K562 (cell line): ENCODE results near the gene COA7. TPM values are rescaled to one million over a fixed set of nuclear protein-coding genes. Genes with fewer than 3 reads are reported as not detected.

Experiments used
- CREB3L1 ChIP-seq: fragments of 450-650 bp; IDR thresholded peaks from 2 replicates; pipeline ENCODE4 v1.6.1; 2014; ENCODE audit warnings: low read depth, mild to moderate bottlenecking, moderate library complexity, borderline replicate concordance
- CSDE1 ChIP-seq, 2 experiments: fragments of 450-650 bp; IDR thresholded peaks; 2 replicates each; pipeline ENCODE4 v1.6.1; 2016; ENCODE audit warnings: mild to moderate bottlenecking in 1 of 2
- NFRKB ChIP-seq: fragments of 450-650 bp; IDR thresholded peaks from 2 replicates; pipeline ENCODE4 v1.6.1; 2016; ENCODE audit warnings: low read depth
- NR2C2 ChIP-seq, 2 experiments: fragments of 200-800 bp in 1 of 2; sonication (Bioruptor generic) in 1 of 2; sonication (generic) in 1 of 2; formaldehyde crosslinking in 1 of 2; IDR thresholded peaks; 2 replicates each; pipeline versions ENCODE4 v1.6.1 to v1.8.0; 2016 to 2022; ENCODE audit warnings: mild to moderate bottlenecking in 1 of 2, missing compliant biosample characterization in 1 of 2, missing genetic modification characterization in 1 of 2, missing genetic modification reagents in 1 of 2
- NR4A1 ChIP-seq, 2 experiments: fragments of 250-450 bp in 1 of 2; fragments of 450-650 bp in 1 of 2; sonication (Bioruptor Pico) in 1 of 2; IDR thresholded peaks; 2 replicates each; pipeline versions ENCODE4 v1.4.0 to v1.6.1; 2016 to 2020; ENCODE audit warnings: mild to moderate bottlenecking in 2 of 2, missing compliant biosample characterization in 1 of 2, missing genetic modification characterization in 1 of 2, moderate library complexity in 1 of 2
- POLR2AphosphoS2 ChIP-seq: IDR thresholded peaks from 2 replicates; pipeline ENCODE4 v1.6.1; 2012; ENCODE audit warnings: low read length, improper control_type of control experiment
- RBM14 ChIP-seq: fragments of 200-400 bp; formaldehyde crosslinking; IDR thresholded peaks from 2 replicates; pipeline ENCODE4 v1.6.1; 2018; ENCODE audit warnings: low read depth, mild to moderate bottlenecking, low read length, moderate library complexity, borderline replicate concordance; ENCODE audit not compliant: insufficient read depth
- SMARCE1 ChIP-seq: fragments of 450-650 bp; IDR thresholded peaks from 2 replicates; pipeline ENCODE4 v1.7.1; 2016; ENCODE audit warnings: mild to moderate bottlenecking
- ZBTB1 ChIP-seq: sonication (generic); formaldehyde crosslinking; IDR thresholded peaks from 2 replicates; pipeline ENCODE4 v1.8.1; 2023; ENCODE audit warnings: missing genetic modification reagents, low read depth, mild to moderate bottlenecking, borderline replicate concordance
- ZBTB2 ChIP-seq: fragments of 450-650 bp; IDR thresholded peaks from 2 replicates; pipeline ENCODE4 v1.6.1; 2016; ENCODE audit warnings: antibody characterized with exemption
- ZC3H8 ChIP-seq: fragments of 450-650 bp; IDR thresholded peaks from 2 replicates; pipeline ENCODE4 v1.6.1; 2017
- ZFPM2 ChIP-seq: fragments of 250-450 bp; sonication (Bioruptor Pico); IDR thresholded peaks from 2 replicates; pipeline ENCODE4 v1.5.1; 2022; ENCODE audit warnings: mild to moderate bottlenecking
- ZNF282 ChIP-seq: sonication (generic); formaldehyde crosslinking; IDR thresholded peaks from 2 replicates; pipeline ENCODE4 v1.8.1; 2023; ENCODE audit warnings: missing genetic modification reagents
- ZNF551 ChIP-seq: fragments of 250-450 bp; sonication (Bioruptor Pico); IDR thresholded peaks from 2 replicates; pipeline ENCODE4 v1.5.0; 2021; ENCODE audit warnings: mild to moderate bottlenecking, moderate library complexity
- polyA plus RNA-seq, 8 experiments: library from polyadenylated mRNA; depleted of rRNA in 4 of 8; stranded (reverse) in 5 of 8; unstranded in 3 of 8; fragments of >200 nt; fragmentation: Nextera tagmentation in 2 of 8; fragmentation: Illumina TruSeq in 1 of 8; extraction: Ambion mirVana in 2 of 8; extraction: Trizol in 1 of 8; gene quantifications; 2 replicates each; pipeline versions ENCODE4 v1.2.1 to v1.2.3, GENCODE V29; 2011 to 2014; ENCODE audit warnings: inconsistent platforms in 1 of 8, missing spikeins in 1 of 8
- total RNA-seq, 7 experiments: library from RNA; depleted of rRNA in 6 of 7; stranded (reverse); fragments of >200 nt in 6 of 7; fragmentation: Illumina TruSeq in 2 of 7; extraction: Trizol in 2 of 7; gene quantifications; 2 replicates each; pipeline versions ENCODE4 v1.2.1 to v1.2.3, GENCODE V29; 2011 to 2021; ENCODE audit warnings: low replicate concordance in 1 of 7
- TF ChIP-seq, protein P1 (sequence below): sonication (generic); formaldehyde crosslinking; IDR thresholded peaks from 2 replicates; pipeline ENCODE4 v1.5.0; 2020; ENCODE audit warnings: missing genetic modification reagents
- TF ChIP-seq, protein P2 (sequence below), 2 experiments: IDR thresholded peaks; 2 replicates each; pipeline ENCODE4 v1.6.1; 2012; ENCODE audit warnings: improper control_type of control experiment in 2 of 2, low read depth in 2 of 2, low read length in 2 of 2, borderline replicate concordance in 1 of 2
- TF ChIP-seq, protein P3 (sequence below): sonication (generic); formaldehyde crosslinking; IDR thresholded peaks from 2 replicates; pipeline ENCODE4 v1.8.0; 2023; ENCODE audit warnings: mild to moderate bottlenecking, missing genetic modification reagents

COA7 gene
- total and polyA plus RNA-seq, 9 of the 15 experiments (the other 6 are each of a cell fraction or from before 2014, with no cell fraction given) = 19.4 to 82.8 (median 51.0) TPM

GRCh38 chr1:52727114-52727586 lies 29.0 kb upstream of the COA7 start (continued):
- no peak for TF ChIP-seq ZNF551 (CRISPR knock-in tag)
- no peak for TF ChIP-seq NR2C2 (CRISPR knock-in tag; IDR thresholded peaks at IDR 0.05)
- TF ChIP-seq NR2C2 (tag; IDR thresholded peaks at IDR 0.05) = peak; percentile 53
- TF ChIP-seq ZNF282 (CRISPR knock-in tag) = no peak
- no peak for TF ChIP-seq NR4A1 (CRISPR knock-in tag; IDR thresholded peaks at IDR 0.05)
- TF ChIP-seq NR4A1 (tag; IDR thresholded peaks at IDR 0.05) = no peak
- peak; percentile 37; the same call in 1 of the 2 replicates for TF ChIP-seq NFRKB
- TF ChIP-seq POLR2AphosphoS2 = no peak
- TF ChIP-seq, protein P1, sequence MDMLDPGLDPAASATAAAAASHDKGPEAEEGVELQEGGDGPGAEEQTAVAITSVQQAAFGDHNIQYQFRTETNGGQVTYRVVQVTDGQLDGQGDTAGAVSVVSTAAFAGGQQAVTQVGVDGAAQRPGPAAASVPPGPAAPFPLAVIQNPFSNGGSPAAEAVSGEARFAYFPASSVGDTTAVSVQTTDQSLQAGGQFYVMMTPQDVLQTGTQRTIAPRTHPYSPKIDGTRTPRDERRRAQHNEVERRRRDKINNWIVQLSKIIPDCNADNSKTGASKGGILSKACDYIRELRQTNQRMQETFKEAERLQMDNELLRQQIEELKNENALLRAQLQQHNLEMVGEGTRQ (CRISPR knock-in tag) = no peak
- TF ChIP-seq, protein P2, sequence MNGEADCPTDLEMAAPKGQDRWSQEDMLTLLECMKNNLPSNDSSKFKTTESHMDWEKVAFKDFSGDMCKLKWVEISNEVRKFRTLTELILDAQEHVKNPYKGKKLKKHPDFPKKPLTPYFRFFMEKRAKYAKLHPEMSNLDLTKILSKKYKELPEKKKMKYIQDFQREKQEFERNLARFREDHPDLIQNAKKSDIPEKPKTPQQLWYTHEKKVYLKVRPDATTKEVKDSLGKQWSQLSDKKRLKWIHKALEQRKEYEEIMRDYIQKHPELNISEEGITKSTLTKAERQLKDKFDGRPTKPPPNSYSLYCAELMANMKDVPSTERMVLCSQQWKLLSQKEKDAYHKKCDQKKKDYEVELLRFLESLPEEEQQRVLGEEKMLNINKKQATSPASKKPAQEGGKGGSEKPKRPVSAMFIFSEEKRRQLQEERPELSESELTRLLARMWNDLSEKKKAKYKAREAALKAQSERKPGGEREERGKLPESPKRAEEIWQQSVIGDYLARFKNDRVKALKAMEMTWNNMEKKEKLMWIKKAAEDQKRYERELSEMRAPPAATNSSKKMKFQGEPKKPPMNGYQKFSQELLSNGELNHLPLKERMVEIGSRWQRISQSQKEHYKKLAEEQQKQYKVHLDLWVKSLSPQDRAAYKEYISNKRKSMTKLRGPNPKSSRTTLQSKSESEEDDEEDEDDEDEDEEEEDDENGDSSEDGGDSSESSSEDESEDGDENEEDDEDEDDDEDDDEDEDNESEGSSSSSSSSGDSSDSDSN (IDR thresholded peaks at IDR 0.05; ENCODE audit: borderline replicate concordance in 1 of 2, low read depth in 2 of 2, low read length in 2 of 2) = peak; percentile 59 to 78; a peak in 2 of 4 replicates
- 0 out of 2 replicates have a peak, but pooled peaks have one; percentile 5 for TF ChIP-seq ZC3H8
- no peak for TF ChIP-seq SMARCE1
- TF ChIP-seq ZFPM2 = no peak
- TF ChIP-seq, protein P3, sequence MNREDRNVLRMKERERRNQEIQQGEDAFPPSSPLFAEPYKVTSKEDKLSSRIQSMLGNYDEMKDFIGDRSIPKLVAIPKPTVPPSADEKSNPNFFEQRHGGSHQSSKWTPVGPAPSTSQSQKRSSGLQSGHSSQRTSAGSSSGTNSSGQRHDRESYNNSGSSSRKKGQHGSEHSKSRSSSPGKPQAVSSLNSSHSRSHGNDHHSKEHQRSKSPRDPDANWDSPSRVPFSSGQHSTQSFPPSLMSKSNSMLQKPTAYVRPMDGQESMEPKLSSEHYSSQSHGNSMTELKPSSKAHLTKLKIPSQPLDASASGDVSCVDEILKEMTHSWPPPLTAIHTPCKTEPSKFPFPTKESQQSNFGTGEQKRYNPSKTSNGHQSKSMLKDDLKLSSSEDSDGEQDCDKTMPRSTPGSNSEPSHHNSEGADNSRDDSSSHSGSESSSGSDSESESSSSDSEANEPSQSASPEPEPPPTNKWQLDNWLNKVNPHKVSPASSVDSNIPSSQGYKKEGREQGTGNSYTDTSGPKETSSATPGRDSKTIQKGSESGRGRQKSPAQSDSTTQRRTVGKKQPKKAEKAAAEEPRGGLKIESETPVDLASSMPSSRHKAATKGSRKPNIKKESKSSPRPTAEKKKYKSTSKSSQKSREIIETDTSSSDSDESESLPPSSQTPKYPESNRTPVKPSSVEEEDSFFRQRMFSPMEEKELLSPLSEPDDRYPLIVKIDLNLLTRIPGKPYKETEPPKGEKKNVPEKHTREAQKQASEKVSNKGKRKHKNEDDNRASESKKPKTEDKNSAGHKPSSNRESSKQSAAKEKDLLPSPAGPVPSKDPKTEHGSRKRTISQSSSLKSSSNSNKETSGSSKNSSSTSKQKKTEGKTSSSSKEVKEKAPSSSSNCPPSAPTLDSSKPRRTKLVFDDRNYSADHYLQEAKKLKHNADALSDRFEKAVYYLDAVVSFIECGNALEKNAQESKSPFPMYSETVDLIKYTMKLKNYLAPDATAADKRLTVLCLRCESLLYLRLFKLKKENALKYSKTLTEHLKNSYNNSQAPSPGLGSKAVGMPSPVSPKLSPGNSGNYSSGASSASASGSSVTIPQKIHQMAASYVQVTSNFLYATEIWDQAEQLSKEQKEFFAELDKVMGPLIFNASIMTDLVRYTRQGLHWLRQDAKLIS (CRISPR knock-in tag) = peak; percentile 16; the same call in 1 of the 2 replicates
- no peak for TF ChIP-seq ZBTB1 (CRISPR knock-in tag)
- peak; percentile 35; the same call in 1 of the 2 replicates for TF ChIP-seq CREB3L1
- peak in 1 of 2 experiments; percentile 4; a peak in 1 of 4 replicates for TF ChIP-seq CSDE1 (IDR thresholded peaks at IDR 0.05)
- 0 out of 2 replicates have a peak, but pooled peaks have one; percentile 7 for TF ChIP-seq ZBTB2
- TF ChIP-seq RBM14 = no peak
